ENCODE data around the gene S100B.
"Not testable (repeated sequence)": the region's sequence is repeated elsewhere in the genome, so short reads cannot be mapped to it uniquely, and the experiment has no call there.

The S100B gene

DNA sequence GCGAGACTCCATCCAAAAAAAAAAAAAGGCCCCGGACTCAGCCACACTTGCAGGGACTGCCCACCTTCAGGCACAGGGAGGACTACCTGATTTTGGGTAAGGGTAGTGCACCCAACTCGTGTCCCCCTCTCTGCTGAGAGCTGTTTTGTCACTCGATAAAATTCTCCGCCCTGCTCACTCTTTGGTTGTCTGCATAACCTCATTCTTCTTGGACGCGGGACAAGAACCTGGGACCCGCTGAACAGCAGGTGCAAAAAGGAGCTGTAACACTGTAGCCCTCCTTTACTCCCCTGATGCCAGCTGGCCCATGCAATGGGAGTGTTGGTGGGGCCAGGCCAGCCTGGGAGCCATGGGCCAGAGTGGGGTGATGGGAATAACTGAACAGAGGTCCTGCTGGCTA lies 10.6 kb downstream of the S100B start:
- FAIRE-seq: no peak
- no peak for TF ChIP-seq CTCF (IDR thresholded peaks at IDR 0.05; ENCODE audit: insufficient read depth, missing control alignments)
- DNase-seq (ENCODE audit: insufficient read length, low spot score): no peak

GRCh38 chr21:46585191-46585953 lies 19.5 kb downstream of the S100B start:
- no peak for FAIRE-seq
- DNase-seq (ENCODE audit: insufficient read length, low spot score): no peak
- no peak for TF ChIP-seq CTCF (IDR thresholded peaks at IDR 0.05; ENCODE audit: insufficient read depth, missing control alignments)

- DNase-seq (ENCODE audit: insufficient read length, low spot score) (no peak), FAIRE-seq (no peak)
- TF ChIP-seq CTCF (IDR thresholded peaks at IDR 0.05; ENCODE audit: insufficient read depth, missing control alignments): no peak
These were observed 23.0 kb downstream of the S100B start for GRCh38 chr21:46581780-46582307.

DNA sequence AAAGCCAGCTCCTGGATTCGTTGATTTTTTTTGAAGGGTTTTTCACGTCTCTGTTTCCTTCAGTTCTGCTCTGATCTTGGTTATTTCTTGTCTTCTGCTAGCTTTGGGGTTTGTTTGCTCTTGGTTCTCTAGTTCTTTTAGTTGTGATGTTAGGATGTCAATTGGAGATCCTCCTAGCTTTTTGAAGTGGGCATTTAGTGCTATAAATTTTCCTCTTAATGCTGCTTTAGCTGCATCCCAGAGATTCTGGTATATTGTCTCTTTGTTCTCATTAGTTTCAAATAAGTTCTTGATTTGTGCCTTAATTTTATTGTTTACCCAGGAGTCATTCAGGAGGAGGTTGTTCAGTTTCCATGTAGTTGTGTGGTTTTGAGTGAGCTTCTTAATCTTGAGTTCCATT lies 25.5 kb downstream of the S100B start:
- FAIRE-seq; DNase-seq (ENCODE audit: insufficient read length, low spot score): not testable (repeated sequence)

DNA sequence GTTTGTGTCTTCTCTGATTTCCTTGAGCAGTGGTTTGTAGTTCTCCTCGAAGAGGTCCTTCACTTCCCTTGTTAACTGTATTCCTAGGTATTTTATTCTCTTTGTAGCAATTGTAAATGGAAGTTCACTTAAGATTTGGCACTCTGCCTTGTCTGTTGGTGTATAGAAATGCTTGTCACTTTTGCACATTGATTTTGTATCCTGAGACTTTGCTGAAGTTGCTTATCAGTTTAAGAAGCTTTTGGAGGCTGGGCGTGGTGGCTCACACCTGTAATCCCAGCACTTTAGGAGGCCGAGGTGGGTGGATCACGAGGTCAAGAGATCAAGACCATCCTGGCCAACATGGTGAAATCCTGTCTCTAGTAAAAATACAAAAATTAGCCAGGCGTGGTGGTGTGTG lies 27.1 kb downstream of the S100B start:
- not testable (repeated sequence) for FAIRE-seq; DNase-seq (ENCODE audit: insufficient read length, low spot score)

GRCh38 chr21:46572850-46573249 lies 32.0 kb downstream of the S100B start:
- FAIRE-seq (no peak), DNase-seq (ENCODE audit: insufficient read length, low spot score) (no peak)
- no peak for TF ChIP-seq CTCF (IDR thresholded peaks at IDR 0.05; ENCODE audit: insufficient read depth, missing control alignments)

- TF ChIP-seq CTCF (IDR thresholded peaks at IDR 0.05; ENCODE audit: insufficient read depth, missing control alignments): no peak
- DNase-seq (ENCODE audit: insufficient read length, low spot score) (no peak), FAIRE-seq (no peak)
These were observed 34.3 kb downstream of the S100B start for GRCh38 chr21:46570631-46571030.

- DNase-seq (ENCODE audit: insufficient read length, low spot score) (no peak), FAIRE-seq (no peak)
- no peak for TF ChIP-seq CTCF (IDR thresholded peaks at IDR 0.05; ENCODE audit: insufficient read depth, missing control alignments)
These were observed 34.8 kb downstream of the S100B start for GRCh38 chr21:46570119-46570518.
